MG63 (cell line): ENCODE results near the gene JAK2. TPM values are rescaled to one million over a fixed set of nuclear protein-coding genes. Genes with fewer than 3 reads are reported as not detected.
"Not testable (repeated sequence)": the region's sequence is repeated elsewhere in the genome, so short reads cannot be mapped to it uniquely, and the experiment has no call there.

ENCODE experiments used
- DNase-seq: peaks from one replicate; pipeline ENCODE4 v3.0.0-alpha.2; 2020
- H3K27me3 ChIP-seq: fragments of 250-450 bp; sonication (Bioruptor Pico); 2 replicates; pipeline ENCODE4 v1.5.1; 2020; ENCODE audit warnings: mild to moderate bottlenecking, moderate library complexity
- H3K36me3 ChIP-seq: fragments of 250-450 bp; sonication (Bioruptor Pico); 2 replicates; pipeline ENCODE4 v1.5.1; 2020; ENCODE audit warnings: mild to moderate bottlenecking, moderate library complexity
- H3K4me3 ChIP-seq: fragments of 250-450 bp; sonication (Bioruptor Pico); 2 replicates; pipeline ENCODE4 v1.5.1; 2020; ENCODE audit warnings: mild to moderate bottlenecking, moderate library complexity
- H3K9me3 ChIP-seq: fragments of 250-450 bp; sonication (Bioruptor Pico); 2 replicates; pipeline ENCODE4 v1.5.1; 2020; ENCODE audit warnings: mild to moderate bottlenecking, moderate library complexity
- total RNA-seq: library from RNA; depleted of rRNA; stranded (reverse); fragments of >200 nt; shearing (Covaris generic); gene quantifications from 2 replicates; pipeline ENCODE4 v1.2.3, GENCODE V29; 2014; ENCODE audit warnings: low replicate concordance

JAK2 gene
- total RNA-seq, 1 experiment from 2014 or later = 4.2 TPM

DNA sequence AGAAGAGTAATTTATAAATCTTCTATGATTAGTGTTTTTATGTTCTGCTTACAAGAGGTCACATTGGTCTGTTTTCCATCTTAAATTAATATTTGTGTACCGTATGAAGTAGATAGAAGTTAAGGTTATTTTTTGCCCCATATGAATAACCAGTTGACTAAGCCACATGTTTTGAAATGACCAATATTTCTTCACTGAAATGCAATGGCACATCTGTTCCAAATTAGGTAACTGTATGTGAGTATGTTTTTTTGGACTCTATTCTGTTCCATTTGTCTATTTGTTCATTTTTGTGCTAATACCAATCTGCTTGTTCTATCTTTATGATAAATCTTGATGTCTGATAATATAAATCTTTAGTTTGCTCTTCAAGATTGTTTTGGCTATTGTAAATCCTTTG is 17.7 kb downstream of the JAK2 start:
- H3K4me3 ChIP-seq = no peak overlapping the region
- no peaks in the 10 kb centered on the region for H3K27me3 ChIP-seq
- H3K36me3 ChIP-seq = no peaks in the 10 kb centered on the region
- no peaks in the 10 kb centered on the region for H3K9me3 ChIP-seq
- no peak for DNase-seq

GRCh38 chr9:5004481-5004880 is 19.4 kb downstream of the JAK2 start:
- DNase-seq = no peak
- Histone ChIP-seq H3K27me3 (no peaks in the 10 kb centered on the region), H3K4me3 (no peak overlapping the region), H3K36me3 (no peaks in the 10 kb centered on the region), H3K9me3 (no peaks in the 10 kb centered on the region)

DNA sequence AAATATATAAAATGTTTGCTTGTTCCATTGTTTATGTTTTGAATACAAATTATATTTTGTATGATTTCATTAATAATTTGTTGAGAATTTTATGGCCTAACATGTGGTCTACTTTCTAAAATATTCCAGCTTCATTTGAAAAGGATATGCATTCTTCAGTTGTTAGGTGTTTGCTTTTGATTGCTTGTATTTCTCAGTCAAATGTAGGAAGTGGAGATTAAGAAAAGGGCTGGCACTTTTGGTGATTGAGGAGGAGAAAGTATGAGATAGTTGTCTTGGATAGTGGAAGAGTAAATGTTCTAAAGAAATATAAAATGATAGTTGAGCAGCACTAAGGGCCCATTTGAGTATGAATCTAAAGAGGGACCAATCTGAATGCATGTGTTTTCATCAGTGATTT is 23.1 kb downstream of the JAK2 start:
- Histone ChIP-seq H3K36me3 (no peaks in the 10 kb centered on the region), H3K9me3 (no peaks in the 10 kb centered on the region), H3K27me3 (no peaks in the 10 kb centered on the region), H3K4me3 (no peak overlapping the region)
- no peak for DNase-seq

DNA sequence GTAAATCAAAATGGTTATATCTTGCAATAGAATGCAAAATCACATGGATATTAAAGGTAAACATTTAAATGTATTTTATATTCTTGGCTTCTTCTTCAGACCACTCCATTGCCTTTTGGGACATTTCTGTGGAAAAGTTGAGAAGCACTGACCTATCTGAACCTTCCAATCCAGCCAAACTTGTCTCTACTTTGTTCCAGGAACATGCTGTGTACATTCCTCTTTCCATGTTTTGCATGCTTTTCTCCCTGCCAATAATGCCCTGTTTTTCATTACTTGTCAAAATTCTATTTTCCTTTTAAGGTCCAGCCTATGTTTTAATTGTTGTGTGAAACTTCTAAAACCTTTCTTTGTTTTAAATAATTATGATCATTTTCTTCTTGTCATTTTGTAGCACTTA is 28.3 kb downstream of the JAK2 start:
- Histone ChIP-seq H3K9me3 (no peaks in the 10 kb centered on the region), H3K4me3 (no peak overlapping the region), H3K27me3 (no peaks in the 10 kb centered on the region), H3K36me3 (no peaks in the 10 kb centered on the region)
- DNase-seq = no peak

DNA sequence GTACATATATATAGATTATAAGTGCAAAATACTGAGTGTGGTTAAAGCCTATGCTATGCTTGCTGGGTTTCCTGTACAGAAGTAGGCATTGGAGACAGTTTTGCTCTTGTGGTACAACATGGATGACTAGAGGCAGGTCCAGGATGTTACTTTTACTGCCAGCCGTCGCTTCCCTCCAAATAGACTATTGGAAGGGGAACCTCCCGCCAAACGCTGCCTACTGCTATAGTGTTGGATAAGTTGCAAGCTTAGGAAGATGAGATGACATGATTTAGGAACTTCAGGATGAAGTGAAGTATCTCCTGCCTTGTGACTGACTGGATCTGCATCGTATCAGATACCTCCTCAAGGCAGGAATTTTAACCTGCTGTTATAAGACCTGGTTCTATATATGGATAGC is 30.9 kb downstream of the JAK2 start:
- DNase-seq = no peak

DNA sequence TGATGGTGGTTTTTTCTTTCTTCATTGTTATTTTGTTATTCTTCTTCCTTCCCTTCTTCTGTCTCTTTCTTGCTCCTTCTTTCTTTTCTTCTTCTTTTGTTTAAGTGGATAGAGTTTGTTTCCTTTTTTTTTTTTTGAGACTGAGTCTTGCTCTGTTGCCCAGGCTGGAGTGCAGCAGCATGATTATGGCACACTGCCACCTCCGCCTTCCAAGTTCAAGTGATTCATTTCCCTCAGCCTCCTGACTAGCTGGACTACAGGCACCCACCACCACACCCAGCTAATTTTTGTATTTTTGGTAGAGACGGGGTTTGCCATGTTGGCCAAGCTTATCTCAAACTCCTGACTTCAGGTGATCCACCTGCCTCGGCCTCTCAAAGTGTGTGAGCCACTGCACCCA is 40.3 kb downstream of the JAK2 start:
- Histone ChIP-seq H3K27me3 (no peaks in the 10 kb centered on the region), H3K36me3 (no peaks in the 10 kb centered on the region), H3K9me3 (no peaks in the 10 kb centered on the region), H3K4me3 (no peak overlapping the region)
- peak; percentile 1 for DNase-seq

More for the DNA sequence above, 30.9 kb downstream of the JAK2 start:
- Histone ChIP-seq H3K4me3 (no peak overlapping the region), H3K27me3 (no peaks in the 10 kb centered on the region), H3K9me3 (no peaks in the 10 kb centered on the region), H3K36me3 (no peaks in the 10 kb centered on the region)

DNA sequence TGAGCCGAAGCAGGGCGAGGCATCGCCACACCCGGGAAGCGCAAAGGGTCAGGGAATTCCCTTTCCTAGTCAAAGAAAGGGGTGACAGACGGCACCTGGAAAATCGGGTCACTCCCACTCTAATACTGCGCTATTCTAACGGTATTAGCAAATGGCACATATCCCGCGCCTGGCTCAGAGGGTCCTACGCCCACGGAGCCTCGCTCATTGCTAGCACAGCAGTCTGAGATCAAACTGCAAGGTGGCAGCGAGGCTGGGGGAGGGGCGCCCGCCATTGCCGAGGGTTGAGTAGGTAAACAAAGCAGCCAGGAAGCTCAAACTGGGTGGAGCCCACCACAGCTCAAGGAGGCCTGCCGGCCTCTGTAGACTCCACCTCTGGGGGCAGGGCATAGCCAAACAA is 46.9 kb downstream of the JAK2 start:
- H3K4me3 ChIP-seq, DNase-seq, H3K27me3 ChIP-seq, H3K9me3 ChIP-seq, H3K36me3 ChIP-seq: not testable (repeated sequence)

GRCh38 chr9:5040730-5041389 is 55.8 kb downstream of the JAK2 start:
- no peaks in the 10 kb centered on the region for H3K9me3 ChIP-seq
- no peak for DNase-seq
- no peaks in the 10 kb centered on the region for H3K36me3 ChIP-seq
- H3K27me3 ChIP-seq = no peaks in the 10 kb centered on the region
- H3K4me3 ChIP-seq = no peak overlapping the region

DNA sequence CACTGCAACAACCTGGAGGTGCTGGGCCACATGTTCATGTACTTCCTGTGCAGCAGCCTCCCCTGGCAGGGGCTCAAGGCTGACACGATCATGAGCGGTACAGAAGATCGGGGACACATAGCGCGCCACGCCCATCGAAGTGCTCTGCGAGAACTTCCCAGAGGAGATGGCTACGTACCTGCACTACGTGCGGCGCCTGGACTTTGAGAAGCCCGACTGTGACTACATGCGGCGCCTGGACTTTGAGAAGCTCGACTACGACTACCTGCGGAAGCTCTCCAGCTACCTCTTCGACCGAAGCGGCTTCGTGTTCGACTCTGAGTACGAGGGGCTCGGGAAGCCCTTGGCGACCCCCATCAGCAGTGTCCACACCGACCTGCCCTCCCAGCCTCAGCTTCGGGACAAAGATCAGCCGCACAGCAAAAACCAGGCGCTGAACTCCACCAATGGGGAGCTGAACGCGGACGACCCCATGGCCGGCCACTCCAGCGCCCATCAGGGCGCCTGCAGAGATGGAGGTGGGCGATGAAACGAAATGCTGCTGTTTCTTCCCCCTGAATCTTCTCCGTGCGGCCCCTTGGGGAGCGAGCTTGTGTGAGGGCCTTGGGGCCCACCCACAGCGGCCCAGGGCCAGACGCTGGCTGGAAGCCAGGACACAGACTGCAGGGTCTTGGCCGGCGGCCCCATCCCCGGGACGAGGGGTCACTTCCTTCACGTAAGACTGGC is 56.5 kb downstream of the JAK2 start:
- no peaks in the 10 kb centered on the region for H3K9me3 ChIP-seq
- no peaks in the 10 kb centered on the region for H3K27me3 ChIP-seq
- DNase-seq = no peak
- H3K4me3 ChIP-seq = no peak overlapping the region
- H3K36me3 ChIP-seq = no peaks in the 10 kb centered on the region

- Histone ChIP-seq H3K4me3 (no peak overlapping the region), H3K9me3 (no peaks in the 10 kb centered on the region), H3K36me3 (no peaks in the 10 kb centered on the region), H3K27me3 (no peaks in the 10 kb centered on the region)
- DNase-seq = no peak
These were observed 57.6 kb downstream of the JAK2 start for GRCh38 chr9:5042661-5043178.

DNA sequence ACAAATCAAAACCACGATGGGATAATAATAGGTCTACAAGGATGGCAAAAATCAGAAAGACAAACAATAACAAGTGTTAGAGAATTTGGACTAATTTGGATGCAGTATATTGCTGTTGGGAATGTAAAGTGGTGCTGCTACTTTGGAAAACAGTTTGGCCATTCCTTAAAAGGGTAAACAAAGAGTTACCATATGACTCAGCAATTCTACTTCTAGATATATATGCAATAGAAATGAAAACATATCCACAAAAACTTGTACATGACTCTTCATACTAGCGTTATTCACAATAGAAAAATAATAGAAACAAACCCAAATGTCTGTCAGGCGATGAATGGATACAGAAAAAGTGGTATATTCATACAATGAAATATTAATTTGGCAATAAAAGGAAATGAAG is 58.3 kb downstream of the JAK2 start:
- Histone ChIP-seq H3K4me3 (no peak overlapping the region), H3K36me3 (no peaks in the 10 kb centered on the region), H3K9me3 (no peaks in the 10 kb centered on the region), H3K27me3 (no peaks in the 10 kb centered on the region)
- no peak for DNase-seq

DNA sequence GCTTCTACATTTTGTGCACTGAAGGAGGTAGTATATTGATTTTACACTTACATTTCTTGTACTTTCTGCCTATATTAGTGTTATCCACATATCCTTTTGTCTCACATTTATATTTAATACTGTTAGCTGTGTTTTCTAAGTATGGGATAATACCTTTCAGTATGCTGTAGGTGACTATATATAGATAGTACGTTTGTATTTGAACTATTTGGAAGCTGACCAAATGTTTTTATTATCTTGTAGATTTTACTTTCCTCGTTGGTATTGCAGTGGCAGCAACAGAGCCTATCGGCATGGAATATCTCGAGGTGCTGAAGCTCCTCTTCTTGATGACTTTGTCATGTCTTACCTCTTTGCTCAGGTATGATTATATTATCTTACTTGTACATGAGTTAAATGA is 59.1 kb downstream of the JAK2 start:
- Histone ChIP-seq H3K9me3 (no peaks in the 10 kb centered on the region), H3K27me3 (no peaks in the 10 kb centered on the region)
- no peak for DNase-seq

DNA sequence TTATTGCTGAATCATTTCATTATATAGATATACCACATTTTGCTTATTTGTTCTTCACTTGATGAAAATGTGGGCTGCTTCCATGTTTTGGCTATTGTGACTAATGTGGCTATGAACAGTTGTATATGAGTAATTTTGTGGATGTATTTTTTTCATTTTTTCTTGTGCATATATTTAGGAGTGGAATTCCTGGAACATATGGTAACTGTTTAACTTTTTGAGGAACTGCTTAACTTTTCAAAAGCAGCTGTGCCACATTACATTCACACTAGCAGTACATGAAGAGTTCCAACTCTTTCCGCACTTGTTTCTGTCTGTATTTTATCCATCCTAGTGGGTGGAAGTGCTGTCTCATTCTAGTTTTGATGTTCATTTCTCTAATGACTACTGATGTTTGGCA is 67.8 kb downstream of the JAK2 start:
- no peak overlapping the region for H3K4me3 ChIP-seq
- H3K9me3 ChIP-seq = no peaks in the 10 kb centered on the region
- no peak for DNase-seq
- H3K27me3 ChIP-seq = no peaks in the 10 kb centered on the region
- no peaks in the 10 kb centered on the region for H3K36me3 ChIP-seq

More for the DNA sequence above, 59.1 kb downstream of the JAK2 start:
- Histone ChIP-seq H3K36me3 (no peaks in the 10 kb centered on the region), H3K4me3 (no peak overlapping the region)

DNA sequence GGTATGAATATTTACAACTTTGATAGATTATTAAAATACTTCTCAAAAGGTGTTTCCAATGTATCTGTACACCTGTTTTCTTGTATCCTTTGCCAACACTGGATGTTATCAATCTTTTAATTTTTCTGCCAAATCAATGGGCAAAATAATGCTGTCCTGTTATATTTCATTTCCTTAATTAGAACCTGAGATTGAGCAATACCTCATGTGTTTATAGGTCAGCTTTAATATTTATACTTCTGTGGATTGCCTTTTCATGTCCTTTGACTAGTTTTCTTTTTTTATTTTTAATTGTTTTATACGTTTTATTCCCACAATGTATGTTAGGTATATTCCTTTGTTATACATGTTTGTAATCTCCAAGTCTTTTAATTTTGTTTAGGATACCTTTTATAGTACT is 77.6 kb downstream of the JAK2 start:
- H3K4me3 ChIP-seq = no peak overlapping the region
- no peaks in the 10 kb centered on the region for H3K9me3 ChIP-seq
- no peaks in the 10 kb centered on the region for H3K27me3 ChIP-seq
- no peaks in the 10 kb centered on the region for H3K36me3 ChIP-seq
- no peak for DNase-seq

DNA sequence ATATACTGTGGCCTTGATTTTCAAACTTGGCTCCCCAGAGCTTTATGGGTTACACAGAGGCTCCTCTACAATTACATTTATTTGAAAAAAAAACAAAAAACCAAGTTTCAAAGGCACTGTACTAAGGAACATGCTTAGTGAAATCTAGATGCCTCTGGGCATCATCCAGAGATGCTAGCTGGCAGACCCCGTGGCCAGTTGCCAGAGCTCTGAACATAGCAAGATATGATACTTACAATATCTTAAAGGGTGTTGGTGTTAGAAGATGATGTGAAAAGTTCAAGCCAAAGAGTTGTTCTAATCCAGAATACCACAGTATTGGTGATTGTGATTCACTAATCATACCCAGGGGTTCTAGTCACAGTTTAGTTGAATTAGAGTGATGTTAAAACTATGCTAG is 87.8 kb downstream of the JAK2 start:
- Histone ChIP-seq H3K27me3 (no peaks in the 10 kb centered on the region), H3K4me3 (no peak overlapping the region), H3K36me3 (no peaks in the 10 kb centered on the region), H3K9me3 (no peaks in the 10 kb centered on the region)
- no peak for DNase-seq

- DNase-seq = no peak
- Histone ChIP-seq H3K27me3 (no peaks in the 10 kb centered on the region), H3K36me3 (no peaks in the 10 kb centered on the region), H3K4me3 (no peak overlapping the region), H3K9me3 (no peaks in the 10 kb centered on the region)
These were observed 88.6 kb downstream of the JAK2 start for GRCh38 chr9:5073701-5074100.

GRCh38 chr9:5085993-5086392 is 100.9 kb downstream of the JAK2 start:
- Histone ChIP-seq H3K36me3 (no peaks in the 10 kb centered on the region), H3K27me3 (no peaks in the 10 kb centered on the region), H3K4me3 (no peak overlapping the region), H3K9me3 (no peaks in the 10 kb centered on the region)
- no peak for DNase-seq

DNA sequence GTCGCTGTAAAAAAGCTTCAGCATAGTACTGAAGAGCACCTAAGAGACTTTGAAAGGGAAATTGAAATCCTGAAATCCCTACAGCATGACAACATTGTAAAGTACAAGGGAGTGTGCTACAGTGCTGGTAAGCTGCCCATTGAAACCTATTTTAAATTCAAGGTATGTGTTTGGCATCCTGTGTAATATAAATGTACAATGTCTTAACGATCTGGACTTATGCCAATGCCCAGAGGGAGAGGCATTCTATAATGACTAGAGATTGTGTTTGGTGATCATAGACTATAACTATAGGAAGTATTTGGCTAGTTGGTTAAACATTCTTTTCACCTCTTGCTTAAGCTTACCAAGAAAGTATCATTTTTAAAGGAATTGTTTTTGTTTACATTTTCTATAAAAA is 104.7 kb downstream of the JAK2 start:
- Histone ChIP-seq H3K27me3 (no peaks in the 10 kb centered on the region), H3K4me3 (no peak overlapping the region), H3K9me3 (no peaks in the 10 kb centered on the region), H3K36me3 (no peaks in the 10 kb centered on the region)
- DNase-seq = no peak
